GM12873 (cell line): Measurements from ENCODE around the gene PRR5L.

Source experiments
- TF ChIP-seq, protein P1 (sequence below): IDR thresholded peaks from 2 replicates; pipeline ENCODE4 v1.5.1; 2012; ENCODE audit warnings: low read depth, mild to moderate bottlenecking, moderate library complexity, low read length, control low read depth; ENCODE audit not compliant: insufficient read depth; ENCODE audit errors: missing control alignments

The PRR5L gene

DNA sequence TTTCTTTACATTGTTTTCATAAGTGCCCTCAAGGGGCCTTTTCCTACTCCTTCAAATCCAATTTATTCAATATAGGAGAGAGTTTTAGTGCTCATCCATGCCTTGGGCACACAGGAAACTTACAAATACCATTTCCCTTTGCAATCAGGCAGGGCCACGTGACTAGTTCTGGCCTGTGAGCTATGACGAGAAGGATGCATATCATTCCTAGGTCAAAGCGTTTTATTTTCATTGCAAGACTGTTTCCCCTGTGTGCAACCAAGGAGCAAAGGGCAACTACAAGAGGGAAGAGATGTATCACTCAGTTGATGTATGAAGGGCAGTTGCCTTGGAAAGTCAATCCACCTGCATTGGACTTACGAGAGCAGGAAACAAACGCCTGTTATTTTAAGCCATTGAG lies 215.9 kb downstream of the PRR5L start:
- TF ChIP-seq, protein P1, sequence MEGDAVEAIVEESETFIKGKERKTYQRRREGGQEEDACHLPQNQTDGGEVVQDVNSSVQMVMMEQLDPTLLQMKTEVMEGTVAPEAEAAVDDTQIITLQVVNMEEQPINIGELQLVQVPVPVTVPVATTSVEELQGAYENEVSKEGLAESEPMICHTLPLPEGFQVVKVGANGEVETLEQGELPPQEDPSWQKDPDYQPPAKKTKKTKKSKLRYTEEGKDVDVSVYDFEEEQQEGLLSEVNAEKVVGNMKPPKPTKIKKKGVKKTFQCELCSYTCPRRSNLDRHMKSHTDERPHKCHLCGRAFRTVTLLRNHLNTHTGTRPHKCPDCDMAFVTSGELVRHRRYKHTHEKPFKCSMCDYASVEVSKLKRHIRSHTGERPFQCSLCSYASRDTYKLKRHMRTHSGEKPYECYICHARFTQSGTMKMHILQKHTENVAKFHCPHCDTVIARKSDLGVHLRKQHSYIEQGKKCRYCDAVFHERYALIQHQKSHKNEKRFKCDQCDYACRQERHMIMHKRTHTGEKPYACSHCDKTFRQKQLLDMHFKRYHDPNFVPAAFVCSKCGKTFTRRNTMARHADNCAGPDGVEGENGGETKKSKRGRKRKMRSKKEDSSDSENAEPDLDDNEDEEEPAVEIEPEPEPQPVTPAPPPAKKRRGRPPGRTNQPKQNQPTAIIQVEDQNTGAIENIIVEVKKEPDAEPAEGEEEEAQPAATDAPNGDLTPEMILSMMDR, result no peak

GRCh38 chr11:36513965-36514364 lies 217.9 kb downstream of the PRR5L start:
- TF ChIP-seq, protein P1, result no peak
